ENCODE results near the gene EPHA5.

GRCh38 chr4:65599340-65599739, 70.9 kb downstream of the EPHA5 start:
- TF ChIP-seq CTCF (IDR thresholded peaks at IDR 0.05) (no peak), POLR2A (IDR thresholded peaks at IDR 0.05) (no peak), EP300 (IDR thresholded peaks at IDR 0.05) (no peak), POLR2AphosphoS5 (IDR thresholded peaks at IDR 0.05) (no peak)

All from sigmoid colon (tissue), 4 donors.